ENCODE measurements around the gene KIF23. TPM values are rescaled to one million over a fixed set of nuclear protein-coding genes. Genes with fewer than 3 reads are reported as not detected.
A peak's percentile ranks its signal among the peaks of the same experiment; 100 is the strongest.

The KIF23 gene
- total RNA-seq, 2 donors from 2014 or later = 2.6 to 7.4 TPM

GRCh38 chr15:69457304-69458280 is 43.4 kb downstream of the KIF23 start:
- 81% methylated on average over 8 of the region's 8 CpGs for WGBS
- Histone ChIP-seq H3K36me3 (no peaks in the 10 kb centered on the region), H3K4me3 (no peak overlapping the region), H3K9me3 (no peaks in the 10 kb centered on the region), H3K27me3 (replicated peaks; ENCODE audit: insufficient read depth) (no peaks in the 10 kb centered on the region), H3K27ac (no peak overlapping the region), H3K4me1 (replicated peaks) (peaks cover 7% of the 10 kb centered on the region)
- intact Hi-C loops (cut with DNase I) = no loop called here
- DNase-seq (ENCODE audit: low spot score) = no peak
- TF ChIP-seq POLR2AphosphoS5 (IDR thresholded peaks at IDR 0.05) (no peak), POLR2A (IDR thresholded peaks at IDR 0.05) (no peak), CTCF (IDR thresholded peaks at IDR 0.05) (no peak)

- 60% methylated on average over 2 of the region's 2 CpGs for WGBS
- DNase-seq (ENCODE audit: low spot score) = no peak
- no peaks in the 10 kb centered on the region for H3K36me3 ChIP-seq
- H3K9me3 ChIP-seq = no peaks in the 10 kb centered on the region
- TF ChIP-seq POLR2AphosphoS5 (IDR thresholded peaks at IDR 0.05) = no peak
- no peak for TF ChIP-seq CTCF (IDR thresholded peaks at IDR 0.05)
- no peak for TF ChIP-seq POLR2A (IDR thresholded peaks at IDR 0.05)
- peaks cover 7% of the 10 kb centered on the region for H3K4me1 ChIP-seq (replicated peaks)
- H3K27me3 ChIP-seq (replicated peaks; ENCODE audit: insufficient read depth) = no peaks in the 10 kb centered on the region
- H3K4me3 ChIP-seq = no peak overlapping the region
- intact Hi-C loops (cut with DNase I) = no loop called here
- no peak overlapping the region for H3K27ac ChIP-seq
Measured at GRCh38 chr15:69459066-69459465, 44.9 kb downstream of the KIF23 start.

GRCh38 chr15:69460481-69460880 is 46.3 kb downstream of the KIF23 start:
- no peaks in the 10 kb centered on the region for H3K9me3 ChIP-seq
- H3K4me1 ChIP-seq (replicated peaks) = peaks cover 3% of the 10 kb centered on the region
- intact Hi-C loops (cut with DNase I) = loop anchor here (5.0 to 10.0 kb wide), 2 partner anchors 298 to 634 kb away; partner anchors contain the start of genes GLCE and TLE3
- H3K4me3 ChIP-seq = no peak overlapping the region
- no peak for DNase-seq (ENCODE audit: low spot score)
- 24% methylated on average over 1 of the region's 1 CpG for WGBS
- no peak overlapping the region for H3K27ac ChIP-seq
- H3K27me3 ChIP-seq (replicated peaks; ENCODE audit: insufficient read depth) = no peaks in the 10 kb centered on the region
- TF ChIP-seq POLR2AphosphoS5 (IDR thresholded peaks at IDR 0.05) (no peak), POLR2A (IDR thresholded peaks at IDR 0.05) (no peak), CTCF (IDR thresholded peaks at IDR 0.05) (no peak)
- H3K36me3 ChIP-seq = no peaks in the 10 kb centered on the region

- H3K4me1 ChIP-seq (replicated peaks) = no peaks in the 10 kb centered on the region
- no peaks in the 10 kb centered on the region for H3K27me3 ChIP-seq (replicated peaks; ENCODE audit: insufficient read depth)
- no peak for DNase-seq (ENCODE audit: low spot score)
- WGBS = 72% methylated on average over 23 of the region's 23 CpGs
- intact Hi-C loops (cut with DNase I) = loop anchor here (5.0 to 10.0 kb wide), 2 partner anchors 300 to 633 kb away; partner anchors contain the start of genes GLCE and TLE3
- TF ChIP-seq CTCF (IDR thresholded peaks at IDR 0.05) (no peak), POLR2AphosphoS5 (IDR thresholded peaks at IDR 0.05) (no peak), POLR2A (IDR thresholded peaks at IDR 0.05) (no peak)
- peak overlapping the region; percentile 30 to 36 for H3K4me3 ChIP-seq
- H3K36me3 ChIP-seq = no peaks in the 10 kb centered on the region
- no peaks in the 10 kb centered on the region for H3K9me3 ChIP-seq
- H3K27ac ChIP-seq = peak overlapping the region; percentile 79 to 88
Measured at GRCh38 chr15:69462030-69462492, 47.9 kb downstream of the KIF23 start.
